SH-SY5Y (cell line): ENCODE measurements around the gene CCDC180.

Source experiments
- GATA2 ChIP-seq: IDR thresholded peaks from 2 replicates; pipeline ENCODE4 v1.6.1; 2011; ENCODE audit warnings: mild to moderate bottlenecking, low read depth, low read length
- GATA3 ChIP-seq: IDR thresholded peaks from 2 replicates; pipeline ENCODE4 v1.6.1; 2011; ENCODE audit warnings: low read depth, mild to moderate bottlenecking, low read length, moderate library complexity

DNA sequence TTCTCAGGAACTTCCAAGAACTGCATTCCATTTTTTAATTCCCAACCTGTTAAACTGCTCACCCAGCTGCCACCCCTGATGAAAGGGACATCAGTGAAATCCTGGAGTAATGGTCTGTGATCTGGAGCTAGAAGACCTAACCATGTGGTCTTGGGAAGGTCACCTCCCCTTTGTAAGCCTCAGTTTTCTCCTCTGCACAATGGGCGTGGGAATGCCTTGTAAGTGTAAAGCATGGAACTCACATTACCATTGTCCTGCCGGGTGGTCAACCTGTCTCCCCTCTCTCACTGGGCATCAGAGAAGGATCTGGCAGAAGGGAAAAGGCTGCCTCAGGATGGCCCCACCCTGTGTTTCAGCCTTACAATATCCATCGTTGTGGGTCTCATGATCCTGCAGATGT, 15.3 kb upstream of the CCDC180 start:
- no peak for TF ChIP-seq GATA2
- TF ChIP-seq GATA3 = no peak
